ENCODE measurements around the gene HPS1.

HPS1 gene

GRCh38 chr10:98463976-98464754 is 17.4 kb upstream of the HPS1 start:
- DNase-seq, result no peak

- DNase-seq, result no peak
Observed at GRCh38 chr10:98463016-98463415, 16.3 kb upstream of the HPS1 start.

- no peak for DNase-seq
Observed at GRCh38 chr10:98461500-98461842, 14.7 kb upstream of the HPS1 start.

GRCh38 chr10:98460837-98461499 is 14.2 kb upstream of the HPS1 start:
- DNase-seq, result no peak

- no peak for DNase-seq
Observed at GRCh38 chr10:98458809-98459784, 12.4 kb upstream of the HPS1 start.

GRCh38 chr10:98457721-98458120 is 11.0 kb upstream of the HPS1 start:
- no peak for DNase-seq

GRCh38 chr10:98456686-98457482 is 10.1 kb upstream of the HPS1 start:
- DNase-seq, result no peak

- no peak for DNase-seq
Observed at GRCh38 chr10:98456043-98456570, 9.4 kb upstream of the HPS1 start.

GRCh38 chr10:98453729-98454128 is 7.0 kb upstream of the HPS1 start:
- no peak for DNase-seq

GRCh38 chr10:98450618-98451017 is 3.9 kb upstream of the HPS1 start:
- DNase-seq, result no peak

- DNase-seq, result no peak
Observed at GRCh38 chr10:98449287-98449686, 2.6 kb upstream of the HPS1 start.

GRCh38 chr10:98446151-98446660 is 529 bp downstream of the HPS1 start:
- no peak for DNase-seq

GRCh38 chr10:98445200-98445812 is 1.4 kb downstream of the HPS1 start:
- DNase-seq, result no peak

GRCh38 chr10:98444314-98445006 is 2.3 kb downstream of the HPS1 start:
- no peak for DNase-seq

GRCh38 chr10:98438715-98439114 is 8.0 kb downstream of the HPS1 start:
- DNase-seq, result no peak

GRCh38 chr10:98436704-98437103 is 10.0 kb downstream of the HPS1 start:
- DNase-seq, result no peak

- DNase-seq, result no peak
Observed at GRCh38 chr10:98435178-98435577, 11.6 kb downstream of the HPS1 start.

- DNase-seq, result no peak
Observed at GRCh38 chr10:98433881-98434732, 12.6 kb downstream of the HPS1 start.

GRCh38 chr10:98433371-98433770 is 13.4 kb downstream of the HPS1 start:
- DNase-seq, result no peak

GRCh38 chr10:98432330-98432729 is 14.4 kb downstream of the HPS1 start:
- no peak for DNase-seq
